Stimulated activated CD4-positive, alpha-beta T cell treated with anti-CD3 and anti-CD28 coated beads, Interleukin-4, amount 100 ng/mL, for 4 hours (primary cell): ENCODE measurements around the gene APOA4.

Experiments
- DNase-seq, 2 experiments: peaks; one replicate each; pipeline ENCODE4 v3.0.0-alpha.2; 2020

APOA4 gene

GRCh38 chr11:116773203-116774097 lies 49.7 kb downstream of the APOA4 start:
- DNase-seq = no peak

- DNase-seq = peak; percentile 88 to 95
Measured at GRCh38 chr11:116772443-116773202, 50.5 kb downstream of the APOA4 start, which contains the start of gene BUD13. Gene BUD13 (minus strand): TSS chr11:116772987. CDS start chr11:116772964, 23 bp downstream.

- DNase-seq = no peak
Measured at GRCh38 chr11:116771935-116772334, 51.2 kb downstream of the APOA4 start.
